K562 (cell line): ENCODE results near the gene SLC44A1. TPM values are rescaled to one million over a fixed set of nuclear protein-coding genes. Genes with fewer than 3 reads are reported as not detected.

Experiments used
- ATF6 ChIP-seq: sonication (generic); formaldehyde crosslinking; IDR thresholded peaks from 2 replicates; pipeline ENCODE4 v1.4.0; 2020; ENCODE audit warnings: mild to moderate bottlenecking, missing genetic modification reagents
- CBX3 ChIP-seq, 2 experiments: IDR thresholded peaks; 1 replicate in 1 of 2; 2 replicates in 1 of 2; pipeline ENCODE4 v1.6.1; 2012; ENCODE audit warnings: inconsistent platforms in 2 of 2, low read length in 2 of 2, borderline replicate concordance in 1 of 2, control low read depth in 1 of 2
- HDAC8 ChIP-seq: fragments of 450-650 bp; IDR thresholded peaks from 2 replicates; pipeline ENCODE4 v1.6.1; 2016; ENCODE audit warnings: mild to moderate bottlenecking, missing genetic modification characterization, moderate library complexity, missing compliant biosample characterization
- MAZ ChIP-seq, 2 experiments: fragments of 450-650 bp in 1 of 2; sonication (generic) in 1 of 2; formaldehyde crosslinking; IDR thresholded peaks in 1 of 2; conservative IDR thresholded peaks in 1 of 2; 2 replicates each; pipeline versions ENCODE4 v1.4.0 to v1.5.0; 2020; ENCODE audit warnings: mild to moderate bottlenecking in 1 of 2, missing genetic modification reagents in 1 of 2
- MED1 ChIP-seq: sonication (generic); formaldehyde crosslinking; IDR thresholded peaks from 2 replicates; pipeline ENCODE4 v1.8.1; 2023; ENCODE audit warnings: missing genetic modification reagents, borderline replicate concordance
- PCBP2 ChIP-seq: fragments of 200-400 bp; formaldehyde crosslinking; IDR thresholded peaks from 2 replicates; pipeline ENCODE4 v1.6.1; 2018; ENCODE audit warnings: low read length, low read depth, mild to moderate bottlenecking, moderate library complexity; ENCODE audit not compliant: poor library complexity, severe bottlenecking
- PHB ChIP-seq: fragments of 250-450 bp; sonication (Bioruptor Pico); IDR thresholded peaks from 2 replicates; pipeline ENCODE4 v1.5.0; 2021
- SMAD4 ChIP-seq: fragments of 250-450 bp; sonication (Bioruptor Pico); conservative IDR thresholded peaks from 2 replicates; pipeline ENCODE4 v1.8.0; 2021; ENCODE audit warnings: inconsistent platforms, mild to moderate bottlenecking, moderate library complexity
- SOX6 ChIP-seq: fragments of 450-650 bp; IDR thresholded peaks from 2 replicates; pipeline ENCODE4 v1.6.1; 2014; ENCODE audit warnings: mild to moderate bottlenecking
- STAT5A ChIP-seq: IDR thresholded peaks from 2 replicates; pipeline ENCODE4 v1.6.1; 2012; ENCODE audit warnings: low read length, inconsistent platforms, borderline replicate concordance
- ZKSCAN1 ChIP-seq: fragments of 150-350 bp; IDR thresholded peaks from 2 replicates; pipeline ENCODE4 v1.6.1; 2016; ENCODE audit warnings: low read depth, low read length
- ZNF134 ChIP-seq: fragments of 250-450 bp; sonication (Bioruptor Pico); conservative IDR thresholded peaks from 2 replicates; pipeline ENCODE4 v1.4.0; 2020
- ZNF280A ChIP-seq: fragments of 450-650 bp; IDR thresholded peaks from 2 replicates; pipeline ENCODE4 v1.6.1; 2018; ENCODE audit warnings: mild to moderate bottlenecking, low read depth; ENCODE audit not compliant: partially characterized antibody
- ZNF316 ChIP-seq: fragments of 450-650 bp; IDR thresholded peaks from 2 replicates; pipeline ENCODE4 v1.6.1; 2016
- ZNF655 ChIP-seq: fragments of 250-450 bp; sonication (Bioruptor Pico); IDR thresholded peaks from 2 replicates; pipeline ENCODE4 v1.5.0; 2021
- ZNF699 ChIP-seq: fragments of 250-450 bp; sonication (Bioruptor Pico); IDR thresholded peaks from 2 replicates; pipeline ENCODE4 v1.8.0; 2021; ENCODE audit warnings: mild to moderate bottlenecking, moderate library complexity; ENCODE audit not compliant: insufficient replicate concordance
- ZNF766 ChIP-seq: fragments of 200-800 bp; sonication (Bioruptor generic); conservative IDR thresholded peaks from 2 replicates; pipeline ENCODE4 v1.6.1; 2016; ENCODE audit warnings: missing genetic modification characterization, missing compliant biosample characterization
- ZNF780A ChIP-seq: fragments of 250-450 bp; sonication (Bioruptor Pico); IDR thresholded peaks from 2 replicates; pipeline ENCODE4 v1.5.0; 2021; ENCODE audit warnings: mild to moderate bottlenecking
- polyA plus RNA-seq, 8 experiments: library from polyadenylated mRNA; depleted of rRNA in 4 of 8; stranded (reverse) in 5 of 8; unstranded in 3 of 8; fragments of >200 nt; fragmentation: Nextera tagmentation in 2 of 8; fragmentation: Illumina TruSeq in 1 of 8; extraction: Ambion mirVana in 2 of 8; extraction: Trizol in 1 of 8; gene quantifications; 2 replicates each; pipeline versions ENCODE4 v1.2.1 to v1.2.3, GENCODE V29; 2011 to 2014; ENCODE audit warnings: inconsistent platforms in 1 of 8, missing spikeins in 1 of 8
- total RNA-seq, 7 experiments: library from RNA; depleted of rRNA in 6 of 7; stranded (reverse); fragments of >200 nt in 6 of 7; fragmentation: Illumina TruSeq in 2 of 7; extraction: Trizol in 2 of 7; gene quantifications; 2 replicates each; pipeline versions ENCODE4 v1.2.1 to v1.2.3, GENCODE V29; 2011 to 2021; ENCODE audit warnings: low replicate concordance in 1 of 7
- TF ChIP-seq, protein P1 (sequence below): sonication (generic); formaldehyde crosslinking; IDR thresholded peaks from 2 replicates; pipeline ENCODE4 v1.8.1; 2023; ENCODE audit warnings: mild to moderate bottlenecking, missing genetic modification reagents
- TF ChIP-seq, protein P2 (sequence below), 2 experiments: fragments of 250-450 bp in 1 of 2; fragments of 450-650 bp in 1 of 2; sonication (Bioruptor Pico) in 1 of 2; IDR thresholded peaks; 2 replicates each; pipeline versions ENCODE4 v1.6.1 to v1.8.0; 2016 to 2021; ENCODE audit warnings: mild to moderate bottlenecking in 2 of 2, moderate library complexity in 2 of 2, missing compliant biosample characterization in 1 of 2, missing genetic modification characterization in 1 of 2

SLC44A1 gene
- total and polyA plus RNA-seq, 9 of the 15 experiments (the other 6 are each of a cell fraction or from before 2014, with no cell fraction given): 0.11 to 0.59 (median 0.30) TPM

DNA sequence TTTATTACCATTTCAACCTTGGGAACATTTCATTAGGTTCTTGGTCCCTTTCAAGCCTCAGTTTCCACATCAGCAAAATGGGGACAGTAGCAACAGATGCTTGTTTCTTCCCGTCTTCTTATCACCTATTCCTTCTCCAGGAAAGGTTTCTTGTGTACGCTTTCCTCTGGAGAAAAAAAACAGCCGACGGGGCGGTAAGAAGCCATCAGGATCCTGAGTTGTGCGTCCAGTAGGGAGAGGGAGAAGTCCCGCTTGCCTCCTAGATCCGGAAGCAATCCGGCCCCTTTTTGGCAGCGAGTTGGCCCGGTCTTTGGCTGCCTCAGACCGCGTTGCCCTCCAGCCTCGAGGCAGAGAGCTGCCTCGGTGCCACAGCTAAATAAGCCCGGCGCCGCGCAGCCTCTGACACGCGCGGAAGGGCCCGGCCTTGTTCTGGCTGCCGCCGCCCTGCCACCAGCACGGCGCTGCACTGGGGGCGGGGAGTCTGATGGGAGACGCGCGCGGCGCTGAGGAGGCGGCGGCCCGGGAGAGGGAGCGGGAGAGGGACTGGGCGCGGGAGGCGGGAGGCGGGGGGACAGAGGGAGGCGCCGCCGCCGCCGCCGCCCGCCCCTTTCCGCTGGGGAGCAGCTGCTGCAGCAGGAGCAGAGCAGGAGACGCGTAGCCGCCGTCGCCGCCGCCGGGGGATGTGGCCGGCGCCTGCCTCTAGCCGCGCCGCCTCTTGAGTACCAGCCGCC, at the start of gene SLC44A1 (continued):
- TF ChIP-seq ZNF655 (CRISPR knock-in tag) (no peak), CBX3 (IDR thresholded peaks at IDR 0.05; ENCODE audit: borderline replicate concordance in 1 of 2, low read length in 2 of 2) (peak in 1 of 2 experiments; percentile 89; a peak in 2 of 3 replicates), STAT5A (no peak), SMAD4 (CRISPR knock-in tag) (peak; percentile 95), MED1 (CRISPR knock-in tag) (no peak), SOX6 (peak; percentile 63), ZNF134 (peak; percentile 45; the same call in 1 of the 2 replicates), ZNF766 (CRISPR knock-in tag) (peak; percentile 87), PHB (CRISPR knock-in tag) (no peak), PCBP2 (no peak), HDAC8 (0 out of 2 replicates have a peak, but pooled peaks have one; percentile 49), ZKSCAN1 (peak; percentile 86), ZNF780A (CRISPR knock-in tag) (no peak), ATF6 (CRISPR knock-in tag) (peak; percentile 87), ZNF316 (no peak), ZNF699 (CRISPR knock-in tag) (no peak), ZNF280A (no peak), MAZ (CRISPR knock-in tag; conservative IDR thresholded peaks at IDR 0.05 in 1 of 2, IDR thresholded peaks at IDR 0.05 in 1 of 2) (peak; percentile 95 to 97)
- TF ChIP-seq, protein P1, sequence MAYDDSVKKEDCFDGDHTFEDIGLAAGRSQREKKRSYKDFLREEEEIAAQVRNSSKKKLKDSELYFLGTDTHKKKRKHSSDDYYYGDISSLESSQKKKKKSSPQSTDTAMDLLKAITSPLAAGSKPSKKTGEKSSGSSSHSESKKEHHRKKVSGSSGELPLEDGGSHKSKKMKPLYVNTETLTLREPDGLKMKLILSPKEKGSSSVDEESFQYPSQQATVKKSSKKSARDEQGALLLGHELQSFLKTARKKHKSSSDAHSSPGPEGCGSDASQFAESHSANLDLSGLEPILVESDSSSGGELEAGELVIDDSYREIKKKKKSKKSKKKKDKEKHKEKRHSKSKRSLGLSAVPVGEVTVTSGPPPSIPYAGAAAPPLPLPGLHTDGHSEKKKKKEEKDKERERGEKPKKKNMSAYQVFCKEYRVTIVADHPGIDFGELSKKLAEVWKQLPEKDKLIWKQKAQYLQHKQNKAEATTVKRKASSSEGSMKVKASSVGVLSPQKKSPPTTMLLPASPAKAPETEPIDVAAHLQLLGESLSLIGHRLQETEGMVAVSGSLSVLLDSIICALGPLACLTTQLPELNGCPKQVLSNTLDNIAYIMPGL (CRISPR knock-in tag): peak; percentile 84
- TF ChIP-seq, protein P2, sequence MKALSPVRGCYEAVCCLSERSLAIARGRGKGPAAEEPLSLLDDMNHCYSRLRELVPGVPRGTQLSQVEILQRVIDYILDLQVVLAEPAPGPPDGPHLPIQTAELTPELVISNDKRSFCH (CRISPR knock-in tag; IDR thresholded peaks at IDR 0.05): no peak
- TF ChIP-seq, protein P2 (tag; IDR thresholded peaks at IDR 0.05): peak; percentile 82
